Measurements from ENCODE around the gene ARHGAP42. TPM values are rescaled to one million over a fixed set of nuclear protein-coding genes. Genes with fewer than 3 reads are reported as not detected.

Gene ARHGAP42
- total and polyA plus RNA-seq, 10 donors = 3.5 to 31.0 (median 19.6) TPM

DNA sequence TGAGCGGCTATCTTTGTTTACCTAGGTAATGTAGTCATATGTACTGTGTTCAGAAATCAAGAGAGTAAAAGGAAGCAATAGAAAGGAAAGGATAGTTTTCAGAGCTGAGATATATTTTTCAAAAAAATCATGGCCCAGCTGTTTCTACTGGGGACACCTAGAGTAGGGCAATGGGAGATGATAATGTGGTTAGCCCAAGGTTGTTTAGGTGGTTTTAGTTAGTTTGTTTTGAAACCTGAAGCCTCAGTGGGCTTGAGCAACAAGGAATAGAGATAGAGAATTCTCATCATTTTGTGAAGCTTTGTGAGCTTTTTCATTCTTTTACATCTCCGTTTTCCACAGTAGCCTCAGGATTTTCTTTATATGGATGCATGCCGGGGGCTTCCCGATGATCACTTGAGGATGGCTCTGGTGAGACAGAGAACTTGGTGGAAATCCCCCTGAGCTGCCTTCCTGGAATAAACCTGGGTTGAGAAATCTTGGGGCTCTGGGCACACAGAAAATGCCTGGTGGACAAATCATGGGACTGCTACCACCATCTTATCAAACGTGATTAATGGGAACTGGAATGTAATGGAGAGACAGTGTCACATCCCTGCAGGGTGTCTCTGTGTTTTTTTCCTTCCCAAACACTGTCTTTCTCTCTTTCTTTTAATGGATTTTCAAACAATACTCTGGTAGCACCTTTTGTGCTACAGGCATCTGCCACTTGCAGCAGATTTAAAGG lies 49.0 kb downstream of the ARHGAP42 start:
- TF ChIP-seq, protein P1, sequence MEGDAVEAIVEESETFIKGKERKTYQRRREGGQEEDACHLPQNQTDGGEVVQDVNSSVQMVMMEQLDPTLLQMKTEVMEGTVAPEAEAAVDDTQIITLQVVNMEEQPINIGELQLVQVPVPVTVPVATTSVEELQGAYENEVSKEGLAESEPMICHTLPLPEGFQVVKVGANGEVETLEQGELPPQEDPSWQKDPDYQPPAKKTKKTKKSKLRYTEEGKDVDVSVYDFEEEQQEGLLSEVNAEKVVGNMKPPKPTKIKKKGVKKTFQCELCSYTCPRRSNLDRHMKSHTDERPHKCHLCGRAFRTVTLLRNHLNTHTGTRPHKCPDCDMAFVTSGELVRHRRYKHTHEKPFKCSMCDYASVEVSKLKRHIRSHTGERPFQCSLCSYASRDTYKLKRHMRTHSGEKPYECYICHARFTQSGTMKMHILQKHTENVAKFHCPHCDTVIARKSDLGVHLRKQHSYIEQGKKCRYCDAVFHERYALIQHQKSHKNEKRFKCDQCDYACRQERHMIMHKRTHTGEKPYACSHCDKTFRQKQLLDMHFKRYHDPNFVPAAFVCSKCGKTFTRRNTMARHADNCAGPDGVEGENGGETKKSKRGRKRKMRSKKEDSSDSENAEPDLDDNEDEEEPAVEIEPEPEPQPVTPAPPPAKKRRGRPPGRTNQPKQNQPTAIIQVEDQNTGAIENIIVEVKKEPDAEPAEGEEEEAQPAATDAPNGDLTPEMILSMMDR (IDR thresholded peaks at IDR 0.05 in 8 of 11, conservative IDR thresholded peaks at IDR 0.05 in 3 of 11) = no peak
- TF ChIP-seq POLR2A (IDR thresholded peaks at IDR 0.05) (no peak), POLR2AphosphoS5 (IDR thresholded peaks at IDR 0.05) (no peak)
- DNase-seq = no peak
- intact Hi-C loops (cut with DNase I; ENCODE audit: low total_unique reads) = no loop called here

DNA sequence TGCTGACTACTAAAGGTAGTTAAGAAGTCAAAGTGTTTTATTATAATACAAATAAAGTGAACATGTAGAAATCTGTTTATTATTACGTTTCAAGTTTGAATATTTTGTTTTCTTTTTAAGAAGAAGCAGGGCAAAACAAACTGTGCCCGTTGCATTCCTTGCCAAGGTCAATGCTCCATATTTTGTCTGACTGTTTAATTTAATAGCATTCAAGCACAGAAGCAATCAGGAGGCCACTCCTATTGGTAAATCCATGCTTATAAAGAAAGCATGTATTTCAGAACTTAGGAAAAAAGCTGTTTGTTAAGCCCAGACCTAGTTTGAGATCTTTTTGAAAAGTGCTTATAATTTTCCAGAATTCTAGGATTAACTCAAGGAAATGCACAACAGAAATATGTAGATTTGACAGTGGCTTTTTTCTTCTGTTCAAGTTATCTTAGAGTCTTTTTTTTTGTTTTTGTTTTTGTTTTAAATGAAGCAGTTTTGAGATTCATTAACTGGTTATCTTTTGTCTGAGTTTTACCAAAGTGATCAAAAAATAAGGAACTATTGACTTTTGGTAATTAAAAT lies 51.7 kb downstream of the ARHGAP42 start:
- Histone ChIP-seq H3K27me3 (replicated peaks in 1 of 7) (no peaks in the 10 kb centered on the region), H3K36me3 (no peaks in the 10 kb centered on the region), H3K27ac (peak overlapping the region in 6 of 8 donors; percentile 18 to 62 (median 47)), H3K4me3 (no peak overlapping the region), H3K9me3 (no peaks in the 10 kb centered on the region), H3K4me1 (peaks cover 5 to 62% (median 32%) of the 10 kb centered on the region in 6 donors)
- TF ChIP-seq POLR2AphosphoS5 (IDR thresholded peaks at IDR 0.05) (no peak), POLR2A (IDR thresholded peaks at IDR 0.05) (no peak)
- TF ChIP-seq, protein P1 (IDR thresholded peaks at IDR 0.05 in 8 of 11, conservative IDR thresholded peaks at IDR 0.05 in 3 of 11) = no peak
- DNase-seq = no peak
- WGBS, 5 donors = 42 to 66% (median 52%) methylated on average over 2 of the region's 2 CpGs
- intact Hi-C loops (cut with DNase I; ENCODE audit: low total_unique reads) = no loop called here

More for the DNA sequence above, 49.0 kb downstream of the ARHGAP42 start:
- no peaks in the 10 kb centered on the region for H3K36me3 ChIP-seq
- no peaks in the 10 kb centered on the region for H3K9me3 ChIP-seq
- no peaks in the 10 kb centered on the region for H3K27me3 ChIP-seq (replicated peaks in 1 of 7)
- H3K4me1 ChIP-seq = peaks cover 0 to 40% (median 17%) of the 10 kb centered on the region in 6 donors
- H3K4me3 ChIP-seq = no peak overlapping the region
- 76 to 89% (median 81%) methylated on average over 5 of the region's 5 CpGs for WGBS, 5 donors
- peak overlapping the region in 5 of 8 donors; percentile 34 to 56 (median 51) for H3K27ac ChIP-seq

DNA sequence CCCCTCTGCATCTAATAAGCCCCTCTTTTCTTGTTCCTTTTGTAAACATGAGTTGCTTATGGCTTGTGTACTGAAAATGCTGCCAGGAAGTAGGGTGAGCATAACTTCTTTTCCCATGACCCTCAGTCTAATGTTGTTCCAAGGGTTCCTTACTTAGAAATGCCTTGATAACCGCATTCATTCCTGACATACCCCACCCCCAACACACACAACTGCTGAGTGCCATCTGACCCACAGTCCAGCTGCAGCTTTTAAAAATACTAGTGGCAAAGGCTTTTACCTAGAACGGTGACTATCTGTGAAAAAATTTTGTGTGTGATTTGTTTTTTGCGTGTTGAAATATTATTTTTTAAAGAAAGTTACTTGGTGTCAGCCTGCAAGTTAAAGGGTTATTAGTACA lies 52.6 kb downstream of the ARHGAP42 start:
- intact Hi-C loops (cut with DNase I; ENCODE audit: low total_unique reads) = no loop called here
- TF ChIP-seq, protein P1 (IDR thresholded peaks at IDR 0.05 in 8 of 11, conservative IDR thresholded peaks at IDR 0.05 in 3 of 11) = no peak
- TF ChIP-seq POLR2AphosphoS5 (IDR thresholded peaks at IDR 0.05) (peak in 1 of 3 donors; percentile 38), POLR2A (IDR thresholded peaks at IDR 0.05) (no peak)
- DNase-seq = no peak
- WGBS, 5 donors = 49 to 76% (median 64%) methylated on average over 3 of the region's 3 CpGs
- no peaks in the 10 kb centered on the region for H3K36me3 ChIP-seq
- H3K27me3 ChIP-seq (replicated peaks in 1 of 7) = no peaks in the 10 kb centered on the region
- H3K4me3 ChIP-seq = no peak overlapping the region
- peak overlapping the region in 6 of 8 donors; percentile 18 to 62 (median 47) for H3K27ac ChIP-seq
- peaks cover 5 to 61% (median 32%) of the 10 kb centered on the region in 6 donors for H3K4me1 ChIP-seq
- H3K9me3 ChIP-seq = no peaks in the 10 kb centered on the region

DNA sequence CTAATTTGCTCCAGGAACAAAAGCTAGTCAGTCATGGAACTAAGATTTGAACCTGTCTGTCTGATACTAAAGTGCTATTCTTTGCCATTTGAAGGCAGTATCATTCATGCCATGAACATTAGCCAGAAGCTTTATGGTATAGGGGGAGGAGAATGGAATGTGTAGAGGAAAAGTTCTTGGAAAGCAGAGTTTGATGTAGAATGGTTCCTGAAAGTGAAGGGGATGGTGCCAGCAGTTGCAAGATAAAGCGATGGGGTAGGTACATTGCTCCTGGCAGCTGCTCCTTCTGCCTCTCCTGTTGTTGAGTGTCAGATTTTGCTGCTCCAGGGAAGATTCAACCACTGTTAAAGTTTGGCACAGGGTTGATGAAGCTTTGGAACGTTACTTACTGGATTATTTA lies 53.4 kb downstream of the ARHGAP42 start:
- no peak for DNase-seq
- Histone ChIP-seq H3K27me3 (replicated peaks in 1 of 7) (no peaks in the 10 kb centered on the region), H3K36me3 (no peaks in the 10 kb centered on the region), H3K4me1 (peaks cover 5 to 54% (median 29%) of the 10 kb centered on the region in 6 donors), H3K4me3 (no peak overlapping the region), H3K27ac (peak overlapping the region in 6 of 8 donors; percentile 18 to 62 (median 47)), H3K9me3 (no peaks in the 10 kb centered on the region)
- WGBS, 5 donors = 68 to 78% (median 72%) methylated on average over 2 of the region's 2 CpGs
- intact Hi-C loops (cut with DNase I; ENCODE audit: low total_unique reads) = no loop called here
- TF ChIP-seq, protein P1 (IDR thresholded peaks at IDR 0.05 in 8 of 11, conservative IDR thresholded peaks at IDR 0.05 in 3 of 11) = no peak
- TF ChIP-seq POLR2AphosphoS5 (IDR thresholded peaks at IDR 0.05) (no peak), POLR2A (IDR thresholded peaks at IDR 0.05) (no peak)

All from spleen (tissue), 11 donors.